Astrocyte (in vitro differentiated cells and primary cell): Measurements from ENCODE around the gene AIDA.

ENCODE experiments used
- CTCF ChIP-seq: IDR thresholded peaks from 2 replicates; pipeline ENCODE4 v1.5.1; 2011; ENCODE audit warnings: low read depth, mild to moderate bottlenecking, inconsistent platforms, low read length, moderate library complexity; ENCODE audit not compliant: insufficient read depth
- EZH2 ChIP-seq: IDR thresholded peaks from 2 replicates; pipeline ENCODE4 v1.6.1; 2012; ENCODE audit warnings: mild to moderate bottlenecking, low read length, inconsistent platforms; ENCODE audit not compliant: insufficient read depth

GRCh38 chr1:222654849-222655248, 57.4 kb downstream of the AIDA start:
- no peak for TF ChIP-seq CTCF
- TF ChIP-seq EZH2: no peak
